Ascending aorta (tissue), 2 donors: ENCODE data around the gene FAM114A2. TPM values are rescaled to one million over a fixed set of nuclear protein-coding genes. Genes with fewer than 3 reads are reported as not detected.

Experiments
- DNase-seq, 2 donors: peaks; one replicate each; pipeline ENCODE4 v3.0.0-alpha.2; 2019; ENCODE audit warnings: low spot score in 2 of 2
- H3K27ac ChIP-seq, 2 donors: fragments of 200-600 bp; sonication (generic); one replicate each; pipeline ENCODE4 v1.5.1; 2016 to 2017; ENCODE audit warnings: mild to moderate bottlenecking in 1 of 2
- H3K27me3 ChIP-seq: fragments of 200-600 bp; sonication (generic); one replicate; pipeline ENCODE4 v1.5.1; 2017
- H3K36me3 ChIP-seq, 2 donors: fragments of 200-600 bp; sonication (generic); one replicate each; pipeline ENCODE4 v1.5.1; 2016
- H3K4me1 ChIP-seq, 2 donors: fragments of 200-600 bp; sonication (generic); one replicate each; pipeline ENCODE4 v1.5.1; 2016 to 2017; ENCODE audit warnings: mild to moderate bottlenecking in 1 of 2
- H3K4me3 ChIP-seq, 2 donors: fragments of 200-600 bp; sonication (generic); one replicate each; pipeline ENCODE4 v1.5.1; 2016 to 2017; ENCODE audit warnings: mild to moderate bottlenecking in 1 of 2
- H3K9me3 ChIP-seq, 2 donors: fragments of 200-600 bp; sonication (generic); one replicate each; pipeline ENCODE4 v1.5.1; 2016
- CTCF ChIP-seq, 3 experiments: fragments of 200-600 bp in 2 of 3; fragments of 450-650 bp in 1 of 3; sonication (generic) in 2 of 3; IDR thresholded peaks; one replicate each; pipeline ENCODE4 v1.5.1; 2016 to 2019; ENCODE audit warnings: antibody characterized with exemption in 3 of 3, mild to moderate bottlenecking in 1 of 3, moderate library complexity in 1 of 3
- intact Hi-C: fragments of 100-400 bp; cut with DNase I; formaldehyde crosslinking; loops from one replicate; pipeline ENCODE4 v1.15.1; 2023
- total RNA-seq: library from RNA; depleted of rRNA; stranded (reverse); fragments of >200 nt; gene quantifications from one replicate; pipeline ENCODE4 v1.1.0, GENCODE V29; 2016

The FAM114A2 gene
- total RNA-seq, 1 donor from 2014 or later = 7.2 TPM

GRCh38 chr5:153964191-153964879 lies 74.4 kb downstream of the FAM114A2 start:
- DNase-seq = no peak
- no peaks in the 10 kb centered on the region for H3K27me3 ChIP-seq
- H3K4me3 ChIP-seq = peak overlapping the region in 1 of 2 donors; percentile 47
- peaks cover 8 to 18% of the 10 kb centered on the region in 2 donors for H3K4me1 ChIP-seq
- intact Hi-C loops = loop anchor here (5.0 to 10.0 kb wide), 5 partner anchors 472 to 1330 kb away; partner anchors contain the start of gene GRIA1
- peak overlapping the region; percentile 10 to 34 for H3K27ac ChIP-seq
- no peaks in the 10 kb centered on the region for H3K9me3 ChIP-seq
- TF ChIP-seq CTCF (IDR thresholded peaks at IDR 0.05) = no peak
- no peaks in the 10 kb centered on the region for H3K36me3 ChIP-seq

GRCh38 chr5:153960269-153961215 lies 78.2 kb downstream of the FAM114A2 start:
- Histone ChIP-seq H3K36me3 (no peaks in the 10 kb centered on the region), H3K4me1 (peaks cover 11 to 28% of the 10 kb centered on the region in 2 donors), H3K4me3 (no peak overlapping the region), H3K27me3 (no peaks in the 10 kb centered on the region), H3K9me3 (peaks cover 0 to 3% of the 10 kb centered on the region in 2 donors), H3K27ac (peak overlapping the region in 1 of 2 donors; percentile 47)
- intact Hi-C loops = loop anchor here (5.0 to 10.0 kb wide), 5 partner anchors 468 to 1326 kb away; partner anchors contain the start of gene GRIA1
- TF ChIP-seq CTCF (IDR thresholded peaks at IDR 0.05) = no peak
- DNase-seq = no peak

- intact Hi-C loops = loop anchor here (2.0 to 10.0 kb wide), 2 partner anchors 325 to 395 kb away; no protein-coding TSS in a partner anchor
- peak overlapping the region in 1 of 2 donors; percentile 47 for H3K27ac ChIP-seq
- no peak for DNase-seq
Measured at GRCh38 chr5:153959134-153959957, 79.4 kb downstream of the FAM114A2 start.

GRCh38 chr5:153957205-153957604 lies 81.5 kb downstream of the FAM114A2 start:
- intact Hi-C loops = loop anchor here (10.0 kb wide), 1 partner anchor 392 kb away; no protein-coding TSS in a partner anchor
- peaks cover 0 to 3% of the 10 kb centered on the region in 2 donors for H3K9me3 ChIP-seq
- no peak for DNase-seq

More at GRCh38 chr5:153959134-153959957, 79.4 kb downstream of the FAM114A2 start:
- H3K4me3 ChIP-seq = no peak overlapping the region
- H3K27me3 ChIP-seq = no peaks in the 10 kb centered on the region
- H3K9me3 ChIP-seq = peaks cover 0 to 3% of the 10 kb centered on the region in 2 donors
- peaks cover 11 to 23% of the 10 kb centered on the region in 2 donors for H3K4me1 ChIP-seq
- no peaks in the 10 kb centered on the region for H3K36me3 ChIP-seq
- no peak for TF ChIP-seq CTCF (IDR thresholded peaks at IDR 0.05)

More at GRCh38 chr5:153957205-153957604, 81.5 kb downstream of the FAM114A2 start:
- no peaks in the 10 kb centered on the region for H3K27me3 ChIP-seq
- H3K4me3 ChIP-seq = no peak overlapping the region
- no peak for TF ChIP-seq CTCF (IDR thresholded peaks at IDR 0.05)
- peaks cover 14 to 28% of the 10 kb centered on the region in 2 donors for H3K4me1 ChIP-seq
- no peaks in the 10 kb centered on the region for H3K36me3 ChIP-seq
- H3K27ac ChIP-seq = no peak overlapping the region
